ENCODE measurements around the gene SCAMP4.
A peak's percentile ranks its signal among the peaks of the same experiment; 100 is the strongest.

DNA sequence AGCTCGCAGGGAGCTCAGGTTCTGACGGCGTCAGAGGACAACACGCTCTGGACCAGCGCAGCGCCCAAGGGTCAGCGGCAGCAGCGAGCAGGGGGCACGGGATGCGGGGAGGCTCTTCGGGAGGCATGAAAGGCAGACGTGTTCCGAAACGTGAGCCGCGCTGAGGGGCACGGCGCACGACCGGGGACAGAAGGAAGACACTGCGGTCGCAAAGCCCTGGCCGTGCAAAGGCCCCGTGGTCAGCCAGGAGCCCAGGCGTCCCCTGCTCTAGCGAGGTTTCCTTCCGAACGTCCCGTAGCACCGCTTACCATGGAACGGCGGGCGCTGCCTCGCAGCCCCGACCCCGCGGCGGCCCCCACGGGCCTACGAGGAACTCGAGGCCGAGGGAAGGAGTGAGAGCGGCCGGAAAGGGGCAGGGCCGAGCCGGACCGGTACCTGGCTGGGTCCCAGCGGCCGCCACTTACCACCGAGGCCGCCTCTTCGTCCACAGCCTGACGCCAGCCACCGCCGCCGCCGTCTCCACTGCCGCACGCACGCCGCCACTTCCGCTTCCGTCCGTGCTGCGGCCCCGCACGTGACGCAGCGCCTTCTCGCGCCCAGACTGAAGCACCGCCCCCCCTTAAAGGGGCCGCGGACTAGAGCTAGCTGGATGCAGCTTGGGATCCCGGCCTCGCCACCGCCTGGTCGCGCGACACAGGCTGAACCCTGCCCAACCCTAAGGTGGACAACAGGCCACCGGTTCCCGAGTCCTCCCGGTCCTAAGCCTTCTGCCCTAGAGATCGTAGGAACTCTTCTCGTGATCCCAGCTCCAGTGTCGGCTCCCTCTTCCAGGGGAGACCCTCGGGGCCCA lies 29.3 kb upstream of the SCAMP4 start:
- TF ChIP-seq, protein P1, sequence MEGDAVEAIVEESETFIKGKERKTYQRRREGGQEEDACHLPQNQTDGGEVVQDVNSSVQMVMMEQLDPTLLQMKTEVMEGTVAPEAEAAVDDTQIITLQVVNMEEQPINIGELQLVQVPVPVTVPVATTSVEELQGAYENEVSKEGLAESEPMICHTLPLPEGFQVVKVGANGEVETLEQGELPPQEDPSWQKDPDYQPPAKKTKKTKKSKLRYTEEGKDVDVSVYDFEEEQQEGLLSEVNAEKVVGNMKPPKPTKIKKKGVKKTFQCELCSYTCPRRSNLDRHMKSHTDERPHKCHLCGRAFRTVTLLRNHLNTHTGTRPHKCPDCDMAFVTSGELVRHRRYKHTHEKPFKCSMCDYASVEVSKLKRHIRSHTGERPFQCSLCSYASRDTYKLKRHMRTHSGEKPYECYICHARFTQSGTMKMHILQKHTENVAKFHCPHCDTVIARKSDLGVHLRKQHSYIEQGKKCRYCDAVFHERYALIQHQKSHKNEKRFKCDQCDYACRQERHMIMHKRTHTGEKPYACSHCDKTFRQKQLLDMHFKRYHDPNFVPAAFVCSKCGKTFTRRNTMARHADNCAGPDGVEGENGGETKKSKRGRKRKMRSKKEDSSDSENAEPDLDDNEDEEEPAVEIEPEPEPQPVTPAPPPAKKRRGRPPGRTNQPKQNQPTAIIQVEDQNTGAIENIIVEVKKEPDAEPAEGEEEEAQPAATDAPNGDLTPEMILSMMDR (IDR thresholded peaks at IDR 0.05; ENCODE audit: low read depth, low read length) = 0 out of 2 replicates have a peak, but pooled peaks have one; percentile 14
- no peak for TF ChIP-seq EZH2phosphoT487 (IDR thresholded peaks at IDR 0.05; ENCODE audit: low read depth)

Measured in OCI-LY3 (cell line).